Liver (tissue), 9 donors: ENCODE results near the gene PLPP4. TPM values are rescaled to one million over a fixed set of nuclear protein-coding genes. Genes with fewer than 3 reads are reported as not detected.

Experiments used
- DNase-seq: peaks from one replicate; pipeline ENCODE4 v3.0.0-alpha.2; 2017; ENCODE audit warnings: low spot score
- H3K27ac ChIP-seq, 2 donors: one replicate each; pipeline ENCODE4 v1.7.0; 2013; ENCODE audit warnings: inconsistent platforms in 2 of 2, low read length in 2 of 2, control low read depth in 1 of 2, low read depth in 1 of 2, mild to moderate bottlenecking in 1 of 2
- H3K27me3 ChIP-seq, 4 donors: one replicate each; pipeline versions ENCODE4 v1.6.1 to v1.7.0; 2013; ENCODE audit warnings: low read length in 3 of 4, inconsistent platforms in 1 of 4, mild to moderate bottlenecking in 1 of 4, moderate library complexity in 1 of 4; ENCODE audit not compliant: control insufficient read depth in 4 of 4, insufficient read depth in 4 of 4
- H3K36me3 ChIP-seq, 4 donors: one replicate each; pipeline versions ENCODE4 v1.6.1 to v1.7.0; 2013; ENCODE audit warnings: low read length in 3 of 4, mild to moderate bottlenecking in 3 of 4, low read depth in 1 of 4, moderate library complexity in 1 of 4; ENCODE audit not compliant: control insufficient read depth in 4 of 4, insufficient read depth in 3 of 4
- H3K4me1 ChIP-seq, 4 donors: one replicate each; pipeline versions ENCODE4 v1.6.1 to v1.7.0; 2013; ENCODE audit warnings: low read length in 3 of 4, mild to moderate bottlenecking in 3 of 4, moderate library complexity in 1 of 4; ENCODE audit not compliant: control insufficient read depth in 4 of 4, insufficient read depth in 4 of 4
- H3K4me3 ChIP-seq, 3 donors: one replicate each; pipeline versions ENCODE4 v1.6.1 to v1.7.0; 2013; ENCODE audit warnings: low read length in 3 of 3, control low read depth in 1 of 3, low read depth in 1 of 3, mild to moderate bottlenecking in 1 of 3
- H3K9ac ChIP-seq, 2 donors: one replicate each; pipeline ENCODE4 v1.7.0; 2013; ENCODE audit warnings: low read length in 2 of 2, mild to moderate bottlenecking in 2 of 2, moderate library complexity in 2 of 2, control low read depth in 1 of 2, low read depth in 1 of 2
- H3K9me3 ChIP-seq, 4 donors: one replicate each; pipeline versions ENCODE4 v1.6.1 to v1.7.0; 2013; ENCODE audit warnings: low read length in 3 of 4; ENCODE audit not compliant: control insufficient read depth in 4 of 4
- FOXA1 ChIP-seq: IDR thresholded peaks from 2 replicates; pipeline ENCODE4 v1.6.1; 2016; ENCODE audit warnings: antibody characterized with exemption
- GABPA ChIP-seq, 2 donors: IDR thresholded peaks in 1 of 2; conservative IDR thresholded peaks in 1 of 2; 2 replicates each; pipeline ENCODE4 v1.6.1; 2016; ENCODE audit warnings: antibody characterized with exemption in 2 of 2, mild to moderate bottlenecking in 1 of 2, moderate library complexity in 1 of 2
- HNF4A ChIP-seq, 2 donors: conservative IDR thresholded peaks; 2 replicates each; pipeline ENCODE4 v1.6.1; 2016; ENCODE audit warnings: antibody characterized with exemption in 2 of 2, mild to moderate bottlenecking in 2 of 2
- HNF4G ChIP-seq: IDR thresholded peaks from 2 replicates; pipeline ENCODE4 v1.6.1; 2016; ENCODE audit warnings: antibody characterized with exemption
- JUND ChIP-seq, 2 donors: IDR thresholded peaks; 2 replicates each; pipeline ENCODE4 v1.6.1; 2016; ENCODE audit warnings: antibody characterized with exemption in 2 of 2
- NR2F2 ChIP-seq: IDR thresholded peaks from 2 replicates; pipeline ENCODE4 v1.6.1; 2016; ENCODE audit warnings: antibody characterized with exemption
- RAD21 ChIP-seq, 2 donors: IDR thresholded peaks; 2 replicates each; pipeline ENCODE4 v1.6.1; 2016; ENCODE audit warnings: antibody characterized with exemption in 2 of 2, mild to moderate bottlenecking in 2 of 2
- RXRA ChIP-seq, 2 donors: IDR thresholded peaks; 2 replicates each; pipeline ENCODE4 v1.6.1; 2017 to 2018; ENCODE audit warnings: antibody characterized with exemption in 2 of 2, mild to moderate bottlenecking in 1 of 2
- SP1 ChIP-seq: IDR thresholded peaks from 2 replicates; pipeline ENCODE4 v1.6.1; 2018; ENCODE audit warnings: antibody characterized with exemption, mild to moderate bottlenecking
- TAF1 ChIP-seq: conservative IDR thresholded peaks from 2 replicates; pipeline ENCODE4 v1.6.1; 2016; ENCODE audit warnings: antibody characterized with exemption, mild to moderate bottlenecking
- YY1 ChIP-seq: IDR thresholded peaks from 2 replicates; pipeline ENCODE4 v1.6.1; 2016; ENCODE audit warnings: antibody characterized with exemption, mild to moderate bottlenecking
- WGBS: extraction: QIAGEN DNeasy Blood & Tissue Kit; methylation state at CpG from one replicate; pipeline ENCODE4 v1.1.7; 2013; 5-methylcytosine and 5-hydroxymethylcytosine counted together
- polyA plus RNA-seq, 2 donors: library from polyadenylated mRNA; stranded (reverse) in 1 of 2; unstranded in 1 of 2; fragments of 200-250 nt in 1 of 2; fragments of >200 nt in 1 of 2; fragmentation: Nextera tagmentation in 1 of 2; extraction: Ambion mirVana in 1 of 2; gene quantifications; one replicate each; pipeline versions ENCODE4 v1.2.1 to v1.2.3, GENCODE V29; 2013 to 2015
- total RNA-seq, 2 donors: library from RNA; depleted of rRNA; stranded (reverse); fragments of >200 nt; gene quantifications; one replicate each; pipeline ENCODE4 v1.2.3, GENCODE V29; 2014
- TF ChIP-seq, protein P1 (sequence below): IDR thresholded peaks from 2 replicates; pipeline ENCODE4 v1.6.1; 2016; ENCODE audit warnings: antibody characterized with exemption, mild to moderate bottlenecking
- TF ChIP-seq, protein P2 (sequence below): IDR thresholded peaks from 2 replicates; pipeline ENCODE4 v1.6.1; 2016; ENCODE audit warnings: antibody characterized with exemption
- TF ChIP-seq, protein P3 (sequence below): fragments of 150-350 bp; IDR thresholded peaks from 2 replicates; pipeline ENCODE4 v1.5.1; 2017; ENCODE audit warnings: improper control_type of control experiment, low read depth, low read length; ENCODE audit not compliant: missing input control
- TF ChIP-seq, protein P4 (sequence below): IDR thresholded peaks from 2 replicates; pipeline ENCODE4 v1.6.1; 2016; ENCODE audit warnings: antibody characterized with exemption
- donor health status: healthy.
- donor health status: healthy.
- donor health status: healthy.
- donor health status: healthy.
- donor health status: healthy.

The PLPP4 gene
- total and polyA plus RNA-seq, 4 donors: 0.14 to 2.8 (median 0.93) TPM

DNA sequence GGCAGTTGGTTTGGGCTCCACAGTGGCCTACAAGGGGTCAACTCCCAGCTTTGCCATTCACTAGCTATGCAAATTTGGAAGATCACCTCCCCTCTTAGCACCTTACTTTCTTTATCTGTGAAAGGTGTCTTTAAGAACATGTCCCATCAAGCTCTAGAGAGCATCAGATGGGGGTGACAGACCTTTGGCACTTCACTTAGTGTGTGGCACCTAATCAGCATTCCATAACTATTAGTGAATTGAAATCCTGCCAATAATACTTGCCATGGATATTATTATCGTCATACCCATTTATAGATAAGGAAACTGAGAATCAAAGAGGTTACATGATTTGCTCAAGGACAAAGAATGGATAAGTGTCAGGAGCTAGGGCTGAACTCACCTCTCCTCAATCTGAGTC lies 51.9 kb downstream of the PLPP4 start:
- no peak overlapping the region for H3K4me3 ChIP-seq

DNA sequence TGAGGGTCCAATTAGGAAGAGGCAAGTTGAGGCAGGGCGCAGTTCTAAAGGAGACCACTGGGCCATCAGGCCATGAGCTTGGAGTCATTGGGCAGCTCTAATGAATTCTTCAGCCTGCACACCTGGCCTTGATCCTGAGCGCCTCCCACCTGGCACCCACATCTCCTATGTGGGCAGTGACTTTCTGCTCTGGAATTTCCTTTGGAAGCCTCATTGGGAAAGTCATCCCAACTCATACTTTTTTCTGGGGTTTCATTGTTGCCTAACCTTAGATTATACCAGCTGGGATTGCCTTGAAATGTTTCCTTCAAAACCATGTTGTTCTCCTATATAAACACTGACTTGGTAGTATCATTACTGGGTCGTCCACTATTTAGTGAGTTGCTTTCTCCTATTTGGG lies 54.1 kb downstream of the PLPP4 start:
- no peak overlapping the region for H3K9ac ChIP-seq
- TF ChIP-seq FOXA1 (no peak), RAD21 (IDR thresholded peaks at IDR 0.05) (no peak), TAF1 (no peak), JUND (IDR thresholded peaks at IDR 0.05) (no peak), SP1 (no peak), HNF4G (no peak), YY1 (no peak), HNF4A (conservative IDR thresholded peaks at IDR 0.05) (no peak), GABPA (IDR thresholded peaks at IDR 0.05 in 1 of 2, conservative IDR thresholded peaks at IDR 0.05 in 1 of 2) (no peak), NR2F2 (no peak)
- TF ChIP-seq, protein P1, sequence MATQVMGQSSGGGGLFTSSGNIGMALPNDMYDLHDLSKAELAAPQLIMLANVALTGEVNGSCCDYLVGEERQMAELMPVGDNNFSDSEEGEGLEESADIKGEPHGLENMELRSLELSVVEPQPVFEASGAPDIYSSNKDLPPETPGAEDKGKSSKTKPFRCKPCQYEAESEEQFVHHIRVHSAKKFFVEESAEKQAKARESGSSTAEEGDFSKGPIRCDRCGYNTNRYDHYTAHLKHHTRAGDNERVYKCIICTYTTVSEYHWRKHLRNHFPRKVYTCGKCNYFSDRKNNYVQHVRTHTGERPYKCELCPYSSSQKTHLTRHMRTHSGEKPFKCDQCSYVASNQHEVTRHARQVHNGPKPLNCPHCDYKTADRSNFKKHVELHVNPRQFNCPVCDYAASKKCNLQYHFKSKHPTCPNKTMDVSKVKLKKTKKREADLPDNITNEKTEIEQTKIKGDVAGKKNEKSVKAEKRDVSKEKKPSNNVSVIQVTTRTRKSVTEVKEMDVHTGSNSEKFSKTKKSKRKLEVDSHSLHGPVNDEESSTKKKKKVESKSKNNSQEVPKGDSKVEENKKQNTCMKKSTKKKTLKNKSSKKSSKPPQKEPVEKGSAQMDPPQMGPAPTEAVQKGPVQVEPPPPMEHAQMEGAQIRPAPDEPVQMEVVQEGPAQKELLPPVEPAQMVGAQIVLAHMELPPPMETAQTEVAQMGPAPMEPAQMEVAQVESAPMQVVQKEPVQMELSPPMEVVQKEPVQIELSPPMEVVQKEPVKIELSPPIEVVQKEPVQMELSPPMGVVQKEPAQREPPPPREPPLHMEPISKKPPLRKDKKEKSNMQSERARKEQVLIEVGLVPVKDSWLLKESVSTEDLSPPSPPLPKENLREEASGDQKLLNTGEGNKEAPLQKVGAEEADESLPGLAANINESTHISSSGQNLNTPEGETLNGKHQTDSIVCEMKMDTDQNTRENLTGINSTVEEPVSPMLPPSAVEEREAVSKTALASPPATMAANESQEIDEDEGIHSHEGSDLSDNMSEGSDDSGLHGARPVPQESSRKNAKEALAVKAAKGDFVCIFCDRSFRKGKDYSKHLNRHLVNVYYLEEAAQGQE: no peak
- TF ChIP-seq, protein P2, sequence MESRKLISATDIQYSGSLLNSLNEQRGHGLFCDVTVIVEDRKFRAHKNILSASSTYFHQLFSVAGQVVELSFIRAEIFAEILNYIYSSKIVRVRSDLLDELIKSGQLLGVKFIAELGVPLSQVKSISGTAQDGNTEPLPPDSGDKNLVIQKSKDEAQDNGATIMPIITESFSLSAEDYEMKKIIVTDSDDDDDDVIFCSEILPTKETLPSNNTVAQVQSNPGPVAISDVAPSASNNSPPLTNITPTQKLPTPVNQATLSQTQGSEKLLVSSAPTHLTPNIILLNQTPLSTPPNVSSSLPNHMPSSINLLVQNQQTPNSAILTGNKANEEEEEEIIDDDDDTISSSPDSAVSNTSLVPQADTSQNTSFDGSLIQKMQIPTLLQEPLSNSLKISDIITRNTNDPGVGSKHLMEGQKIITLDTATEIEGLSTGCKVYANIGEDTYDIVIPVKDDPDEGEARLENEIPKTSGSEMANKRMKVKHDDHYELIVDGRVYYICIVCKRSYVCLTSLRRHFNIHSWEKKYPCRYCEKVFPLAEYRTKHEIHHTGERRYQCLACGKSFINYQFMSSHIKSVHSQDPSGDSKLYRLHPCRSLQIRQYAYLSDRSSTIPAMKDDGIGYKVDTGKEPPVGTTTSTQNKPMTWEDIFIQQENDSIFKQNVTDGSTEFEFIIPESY: no peak
- TF ChIP-seq, protein P3, sequence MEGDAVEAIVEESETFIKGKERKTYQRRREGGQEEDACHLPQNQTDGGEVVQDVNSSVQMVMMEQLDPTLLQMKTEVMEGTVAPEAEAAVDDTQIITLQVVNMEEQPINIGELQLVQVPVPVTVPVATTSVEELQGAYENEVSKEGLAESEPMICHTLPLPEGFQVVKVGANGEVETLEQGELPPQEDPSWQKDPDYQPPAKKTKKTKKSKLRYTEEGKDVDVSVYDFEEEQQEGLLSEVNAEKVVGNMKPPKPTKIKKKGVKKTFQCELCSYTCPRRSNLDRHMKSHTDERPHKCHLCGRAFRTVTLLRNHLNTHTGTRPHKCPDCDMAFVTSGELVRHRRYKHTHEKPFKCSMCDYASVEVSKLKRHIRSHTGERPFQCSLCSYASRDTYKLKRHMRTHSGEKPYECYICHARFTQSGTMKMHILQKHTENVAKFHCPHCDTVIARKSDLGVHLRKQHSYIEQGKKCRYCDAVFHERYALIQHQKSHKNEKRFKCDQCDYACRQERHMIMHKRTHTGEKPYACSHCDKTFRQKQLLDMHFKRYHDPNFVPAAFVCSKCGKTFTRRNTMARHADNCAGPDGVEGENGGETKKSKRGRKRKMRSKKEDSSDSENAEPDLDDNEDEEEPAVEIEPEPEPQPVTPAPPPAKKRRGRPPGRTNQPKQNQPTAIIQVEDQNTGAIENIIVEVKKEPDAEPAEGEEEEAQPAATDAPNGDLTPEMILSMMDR: no peak
- TF ChIP-seq, protein P4, sequence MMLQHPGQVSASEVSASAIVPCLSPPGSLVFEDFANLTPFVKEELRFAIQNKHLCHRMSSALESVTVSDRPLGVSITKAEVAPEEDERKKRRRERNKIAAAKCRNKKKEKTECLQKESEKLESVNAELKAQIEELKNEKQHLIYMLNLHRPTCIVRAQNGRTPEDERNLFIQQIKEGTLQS: no peak
- no peaks in the 10 kb centered on the region for H3K9me3 ChIP-seq
- H3K27me3 ChIP-seq: peaks cover 0 to 3% (median 2%) of the 10 kb centered on the region in 4 donors
- no peaks in the 10 kb centered on the region for H3K4me1 ChIP-seq
- H3K4me3 ChIP-seq: no peak overlapping the region
- H3K36me3 ChIP-seq: no peaks in the 10 kb centered on the region
- WGBS: 75% methylated on average over 3 of the region's 3 CpGs
- H3K27ac ChIP-seq: no peak overlapping the region
- no peak for DNase-seq

More for the DNA sequence above, 51.9 kb downstream of the PLPP4 start:
- H3K9me3 ChIP-seq: no peaks in the 10 kb centered on the region
- no peak overlapping the region for H3K27ac ChIP-seq
- no peaks in the 10 kb centered on the region for H3K36me3 ChIP-seq
- no peak for TF ChIP-seq RXRA (IDR thresholded peaks at IDR 0.05)
- TF ChIP-seq HNF4G: no peak
- no peak for TF ChIP-seq HNF4A (conservative IDR thresholded peaks at IDR 0.05)
- WGBS: 81% methylated on average over 1 of the region's 1 CpG
- H3K4me1 ChIP-seq: no peaks in the 10 kb centered on the region
- peaks cover 0 to 3% (median under 1%) of the 10 kb centered on the region in 4 donors for H3K27me3 ChIP-seq
- no peak for DNase-seq
- no peak overlapping the region for H3K9ac ChIP-seq
